NCI-H82 (cell line): ENCODE results near the gene NBPF11.
"Not testable (repeated sequence)": the region's sequence is repeated elsewhere in the genome, so short reads cannot be mapped to it uniquely, and the experiment has no call there.

ENCODE experiments used
- DNase-seq: peaks from one replicate; lab custom pipeline; 2025; lab: John Stamatoyannopoulos, UW

The NBPF11 gene

GRCh38 chr1:148150945-148151344 is 1.1 kb downstream of the NBPF11 start:
- not testable (repeated sequence) for DNase-seq

DNA sequence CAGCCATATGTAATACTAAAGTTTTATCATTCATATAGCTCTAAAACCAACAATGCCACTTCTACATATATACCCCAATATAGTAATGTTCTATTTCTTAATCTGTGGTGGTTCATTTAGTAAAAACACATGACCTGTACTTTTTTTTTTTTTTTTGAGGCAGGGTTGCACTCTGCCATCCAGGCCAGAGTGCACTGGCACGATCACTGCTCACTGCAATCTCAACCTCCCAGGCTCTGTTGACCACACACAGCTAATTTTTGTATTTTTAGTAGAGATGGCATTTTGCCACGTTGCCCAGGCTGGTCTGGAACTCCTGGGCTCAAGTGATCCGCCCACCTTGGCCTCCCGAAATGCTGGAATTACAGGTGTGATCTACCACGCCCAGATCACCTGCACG is 2.1 kb downstream of the NBPF11 start:
- not testable (repeated sequence) for DNase-seq

GRCh38 chr1:148149050-148149815 is 2.8 kb downstream of the NBPF11 start:
- DNase-seq = not testable (repeated sequence)

DNA sequence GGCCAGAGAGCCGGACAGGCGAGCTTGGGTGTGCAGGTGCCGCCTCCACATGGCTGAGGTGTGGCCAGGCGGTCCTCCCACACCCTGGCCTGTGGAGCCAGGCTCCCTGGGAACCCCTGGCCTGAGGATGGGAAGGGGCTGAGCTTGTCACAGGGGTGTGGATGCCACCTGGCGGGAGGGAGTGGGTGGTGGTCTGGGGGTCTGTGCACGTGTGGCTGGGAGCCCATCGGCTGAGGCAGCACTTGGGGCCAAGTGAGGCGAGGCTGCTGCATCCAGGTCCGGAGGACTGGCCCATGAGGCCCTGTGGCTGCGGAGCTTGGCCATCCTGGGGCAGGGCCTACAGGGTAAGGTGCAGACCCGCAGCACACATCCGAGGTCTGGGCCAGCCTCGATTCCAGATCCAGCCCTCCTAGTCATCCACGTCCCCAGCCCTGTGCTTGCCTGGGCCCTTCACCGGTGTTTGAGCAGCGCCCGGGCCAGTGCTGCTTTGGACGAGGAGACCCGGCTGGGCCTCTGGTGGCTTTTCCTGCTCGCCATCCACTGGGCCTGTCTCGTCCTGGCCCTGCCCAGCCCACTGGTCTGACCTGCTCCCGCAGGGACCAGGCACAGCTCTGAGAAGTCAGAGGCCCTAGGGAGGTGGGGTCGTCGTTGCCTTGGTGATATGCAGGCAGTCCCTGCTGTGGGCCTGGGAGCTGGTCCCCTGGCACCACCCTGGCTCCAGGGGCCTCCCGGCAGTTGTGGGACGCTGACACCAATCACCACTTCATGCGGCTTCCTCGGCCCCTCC is 4.8 kb downstream of the NBPF11 start:
- not testable (repeated sequence) for DNase-seq

DNA sequence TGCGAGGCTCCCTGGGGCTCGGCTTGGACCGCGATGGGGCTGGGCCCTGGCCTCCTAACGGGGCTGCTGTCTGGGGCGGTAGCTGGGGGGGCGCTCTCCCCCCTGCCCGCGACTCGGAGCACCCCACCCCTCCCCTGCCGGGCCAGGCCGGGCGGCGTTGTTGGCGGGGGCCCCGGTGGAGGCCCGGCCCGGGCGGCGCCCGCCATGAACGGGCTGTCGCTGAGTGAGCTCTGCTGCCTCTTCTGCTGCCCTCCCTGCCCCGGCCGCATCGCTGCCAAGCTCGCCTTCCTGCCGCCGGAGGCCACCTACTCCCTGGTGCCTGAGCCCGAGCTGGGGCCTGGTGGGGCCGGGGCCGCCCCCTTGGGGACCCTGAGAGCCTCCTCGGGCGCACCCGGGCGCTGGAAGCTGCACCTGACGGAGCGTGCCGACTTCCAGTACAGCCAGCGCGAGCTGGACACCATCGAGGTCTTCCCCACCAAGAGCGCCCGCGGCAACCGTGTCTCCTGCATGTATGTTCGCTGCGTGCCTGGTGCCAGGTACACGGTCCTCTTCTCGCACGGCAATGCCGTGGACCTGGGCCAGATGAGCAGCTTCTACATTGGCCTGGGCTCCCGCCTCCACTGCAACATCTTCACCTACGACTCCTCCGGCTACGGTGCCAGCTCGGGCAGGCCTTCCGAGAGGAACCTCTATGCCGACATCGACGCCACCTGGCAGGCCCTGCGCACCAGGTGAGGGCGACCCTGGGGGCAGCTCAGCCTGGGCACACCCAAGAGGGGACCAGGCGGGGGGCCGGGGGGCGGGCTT is 5.7 kb downstream of the NBPF11 start:
- DNase-seq = not testable (repeated sequence)

- DNase-seq = not testable (repeated sequence)
These were observed 8.9 kb downstream of the NBPF11 start for GRCh38 chr1:148143223-148143622.

- DNase-seq = not testable (repeated sequence)
These were observed 10.1 kb downstream of the NBPF11 start for GRCh38 chr1:148141936-148142335.

GRCh38 chr1:148138606-148139005 is 13.5 kb downstream of the NBPF11 start:
- DNase-seq = not testable (repeated sequence)

DNA sequence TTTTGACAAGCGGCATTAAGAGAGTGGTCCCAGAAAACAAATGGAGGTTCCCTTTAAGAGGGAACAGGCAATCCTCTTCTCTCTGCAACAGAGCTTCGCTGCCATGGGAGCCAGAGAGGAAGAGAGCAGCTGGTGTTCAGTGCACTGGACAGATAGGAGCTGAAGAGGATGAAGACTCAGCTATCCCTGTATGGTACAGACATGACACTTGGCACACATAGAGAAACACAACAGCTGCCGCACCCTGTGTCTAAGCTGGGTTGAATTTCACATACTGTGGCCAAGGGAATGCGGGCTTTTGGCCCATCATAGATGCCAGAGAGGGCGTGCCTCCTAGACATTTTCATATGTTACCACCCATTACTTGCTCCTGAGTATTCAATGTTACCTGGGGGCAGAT is 29.7 kb downstream of the NBPF11 start:
- not testable (repeated sequence) for DNase-seq

- peak; percentile 5 for DNase-seq
These were observed 31.7 kb downstream of the NBPF11 start for GRCh38 chr1:148120395-148120794.

GRCh38 chr1:148095732-148096131 is 56.3 kb downstream of the NBPF11 start:
- DNase-seq = not testable (repeated sequence)

GRCh38 chr1:148086196-148086595 is 65.9 kb downstream of the NBPF11 start:
- peak; percentile 7 for DNase-seq

DNA sequence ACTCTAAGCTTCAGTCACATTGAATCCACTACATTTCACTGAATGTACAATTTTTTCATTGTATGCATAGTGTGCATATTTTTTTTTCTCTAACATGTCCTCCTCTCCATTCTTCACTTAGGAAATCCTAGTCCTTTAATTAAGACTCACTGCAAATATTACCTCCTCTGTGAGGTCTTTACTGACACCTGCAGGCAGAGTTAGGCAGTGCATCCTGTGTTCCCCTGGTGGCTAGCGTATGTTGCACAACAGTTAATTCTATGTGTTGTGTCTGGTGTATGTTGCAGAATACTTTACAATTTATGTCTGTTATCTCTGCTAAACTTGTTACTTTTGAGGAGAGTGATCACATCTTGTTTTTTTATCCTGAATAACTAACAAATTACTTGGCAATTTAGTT is 70.9 kb downstream of the NBPF11 start:
- not testable (repeated sequence) for DNase-seq

DNA sequence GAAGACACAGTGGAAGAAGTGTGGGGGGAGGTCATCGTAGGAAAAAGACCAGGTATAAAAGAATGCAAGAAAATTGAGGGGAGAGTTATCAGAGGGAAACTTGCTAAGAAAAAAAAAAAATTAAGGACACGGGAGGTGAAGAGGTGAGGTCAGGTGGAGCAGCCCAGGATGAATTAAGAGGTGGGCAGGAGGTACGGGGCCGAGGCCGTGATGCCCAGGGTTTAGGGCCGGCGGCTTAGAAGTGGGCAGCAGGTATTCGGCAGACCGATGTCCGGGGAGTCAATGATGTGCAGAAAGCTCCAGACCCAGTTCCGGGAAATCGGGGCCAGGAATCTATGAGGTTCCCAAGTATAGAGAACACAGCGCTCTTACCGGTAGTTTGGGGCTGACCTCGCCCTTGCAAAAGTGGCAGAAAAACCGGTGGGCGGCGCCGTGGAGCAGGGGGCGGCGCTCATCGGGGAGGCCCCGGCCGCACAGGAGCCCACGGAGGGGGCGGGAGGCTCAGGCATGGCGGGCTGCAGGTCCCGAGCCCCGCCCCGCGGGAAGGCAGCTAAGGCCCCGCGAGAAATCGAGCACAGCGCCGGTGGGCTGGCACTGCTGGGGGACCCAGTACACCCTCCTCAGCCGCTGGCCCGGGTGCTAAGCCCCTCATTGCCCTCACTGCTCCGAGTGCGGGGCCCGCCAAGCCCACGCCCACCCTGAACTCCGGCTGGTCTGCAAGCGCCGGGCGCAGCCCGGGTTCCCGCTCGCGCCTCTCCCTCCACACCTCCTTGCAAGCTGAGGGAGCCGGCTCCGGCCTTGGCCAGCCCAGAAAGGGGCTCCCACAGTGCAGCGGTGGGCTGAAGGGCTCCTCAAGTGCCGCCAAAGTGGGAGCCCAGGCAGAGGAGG is 73.2 kb downstream of the NBPF11 start:
- not testable (repeated sequence) for DNase-seq

GRCh38 chr1:148078090-148078489 is 74.0 kb downstream of the NBPF11 start:
- DNase-seq = not testable (repeated sequence)

GRCh38 chr1:148077458-148077857 is 74.6 kb downstream of the NBPF11 start:
- not testable (repeated sequence) for DNase-seq

DNA sequence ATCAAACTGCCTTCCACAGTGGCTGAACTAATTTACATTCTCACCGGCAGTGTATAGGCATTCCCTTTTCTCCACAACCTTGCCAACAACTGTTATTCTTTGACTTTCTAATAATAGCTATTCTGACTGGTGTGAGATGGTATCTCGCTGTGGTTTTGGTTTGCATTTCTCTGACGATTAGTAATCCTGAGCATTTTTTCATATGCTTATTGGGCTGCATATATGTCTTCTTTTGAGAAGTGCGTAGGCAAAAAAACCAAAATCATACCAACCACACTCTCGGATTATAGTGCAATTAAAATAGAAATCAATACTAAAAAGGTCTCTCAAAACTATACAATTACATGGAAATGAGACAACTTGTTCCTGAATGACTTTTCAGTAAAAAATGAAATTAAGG is 78.7 kb downstream of the NBPF11 start:
- not testable (repeated sequence) for DNase-seq

DNA sequence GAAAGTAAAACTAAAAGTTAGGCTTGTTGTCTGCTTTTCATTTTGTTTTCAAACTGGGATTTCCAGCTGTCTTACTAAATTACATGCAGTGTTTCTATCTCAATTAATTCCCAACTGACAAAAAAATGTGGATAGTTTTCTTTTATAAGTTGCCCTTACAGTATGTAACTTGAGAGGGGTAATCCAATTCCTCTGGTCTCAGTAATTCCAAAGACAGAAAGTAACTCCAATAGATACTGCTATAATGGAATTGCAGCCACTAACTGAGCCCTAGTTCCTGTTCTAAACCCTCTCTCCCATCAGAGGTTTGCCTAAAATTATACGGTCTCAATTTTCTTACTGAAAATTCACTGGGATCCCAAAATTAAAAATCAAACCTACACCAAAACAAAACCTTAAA is 83.5 kb downstream of the NBPF11 start:
- not testable (repeated sequence) for DNase-seq

GRCh38 chr1:148068201-148068600 is 83.9 kb downstream of the NBPF11 start:
- not testable (repeated sequence) for DNase-seq

DNA sequence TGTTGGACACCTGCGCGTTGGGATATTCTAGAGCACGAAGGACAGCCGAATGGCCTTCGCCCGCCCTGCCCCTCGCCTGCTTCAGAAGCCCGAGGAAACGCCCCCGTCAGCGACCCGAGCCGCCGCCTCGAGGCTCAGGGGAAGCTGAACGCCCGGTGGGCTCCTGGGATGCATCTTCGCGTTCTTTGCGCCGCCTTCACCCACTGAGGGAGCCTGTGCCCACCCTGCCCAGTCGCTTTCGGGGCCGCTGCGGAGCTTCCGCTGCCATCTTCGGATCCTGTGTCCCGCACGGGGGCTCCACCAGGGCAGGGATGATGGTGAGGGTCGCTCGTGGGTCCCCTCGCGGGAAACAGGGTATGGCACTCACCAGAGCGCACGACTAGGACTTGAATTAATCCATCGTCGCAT is 91.8 kb downstream of the NBPF11 start:
- DNase-seq = not testable (repeated sequence)

DNA sequence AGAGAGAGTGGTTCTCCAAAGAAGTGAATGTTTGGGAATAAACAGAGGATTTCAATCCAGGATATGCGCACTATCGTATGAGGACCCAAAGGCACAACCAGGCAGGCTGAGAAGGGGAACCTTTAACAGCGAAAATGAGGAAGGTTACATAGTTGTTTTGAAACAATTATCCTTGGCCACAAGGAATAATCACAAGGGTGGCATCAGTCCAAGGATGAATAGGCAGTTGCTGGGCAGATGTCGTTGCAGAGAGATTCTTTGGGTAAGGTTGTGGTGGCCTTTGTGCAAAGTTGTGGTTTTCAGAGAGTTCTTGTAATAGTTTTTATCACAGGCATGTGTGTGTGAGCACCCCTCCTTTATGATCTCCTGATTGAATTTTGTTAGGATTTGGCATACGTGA is 94.7 kb downstream of the NBPF11 start:
- DNase-seq = not testable (repeated sequence)
